H9 (cell line): ENCODE data around the gene PNKD. TPM values are rescaled to one million over a fixed set of nuclear protein-coding genes. Genes with fewer than 3 reads are reported as not detected.

Experiments used
- DNase-seq: peaks from one replicate; pipeline ENCODE4 v3.0.0-alpha.2; 2017
- H2AFZ ChIP-seq: one replicate; pipeline ENCODE4 v1.6.1; 2013; ENCODE audit warnings: mild to moderate bottlenecking, low read length, control low read depth, moderate library complexity
- H2AK5ac ChIP-seq: 2 replicates; pipeline ENCODE4 v1.6.1; 2013; ENCODE audit warnings: low read length, control low read depth, mixed read lengths; ENCODE audit not compliant: insufficient read length
- H2BK120ac ChIP-seq: one replicate; pipeline ENCODE4 v1.6.1; 2013; ENCODE audit warnings: low read depth, mild to moderate bottlenecking, low read length, control low read depth, inconsistent platforms; ENCODE audit not compliant: poor library complexity, severe bottlenecking
- H2BK12ac ChIP-seq: 2 replicates; pipeline ENCODE4 v1.6.1; 2013; ENCODE audit warnings: low read length, control low read depth, mixed read lengths, low read depth; ENCODE audit not compliant: insufficient read length
- H2BK15ac ChIP-seq: 2 replicates; pipeline ENCODE4 v1.6.1; 2013; ENCODE audit warnings: low read depth, low read length, control low read depth
- H2BK20ac ChIP-seq: one replicate; pipeline ENCODE4 v1.6.1; 2013; ENCODE audit warnings: low read depth, mild to moderate bottlenecking, low read length, control low read depth, inconsistent platforms; ENCODE audit not compliant: poor library complexity, severe bottlenecking
- H2BK5ac ChIP-seq: 2 replicates; pipeline ENCODE4 v1.6.1; 2013; ENCODE audit warnings: low read length, control low read depth, mixed read lengths; ENCODE audit not compliant: insufficient read length
- H3K14ac ChIP-seq: 2 replicates; pipeline ENCODE4 v1.6.1; 2013; ENCODE audit warnings: low read length, control low read depth; ENCODE audit not compliant: insufficient read depth
- H3K18ac ChIP-seq: 2 replicates; pipeline ENCODE4 v1.6.1; 2013; ENCODE audit warnings: low read depth, mild to moderate bottlenecking, mixed read lengths, low read length, control low read depth; ENCODE audit not compliant: insufficient read length
- H3K23ac ChIP-seq: 2 replicates; pipeline ENCODE4 v1.6.1; 2013; ENCODE audit warnings: low read length, control low read depth, mixed read lengths, low read depth; ENCODE audit not compliant: insufficient read length
- H3K23me2 ChIP-seq: 2 replicates; pipeline ENCODE4 v1.6.1; 2013; ENCODE audit warnings: low read depth, mild to moderate bottlenecking, mixed read lengths, low read length, control low read depth; ENCODE audit not compliant: insufficient read length, poor library complexity, severe bottlenecking
- H3K27ac ChIP-seq: 2 replicates; pipeline ENCODE4 v1.5.1; 2013; ENCODE audit warnings: low read length, control low read depth, mixed read lengths, low read depth; ENCODE audit not compliant: insufficient read length
- H3K27me3 ChIP-seq: 2 replicates; pipeline ENCODE4 v1.6.1; 2013; ENCODE audit warnings: low read length, control low read depth, inconsistent platforms; ENCODE audit not compliant: insufficient read depth
- H3K4ac ChIP-seq: 2 replicates; pipeline ENCODE4 v1.6.1; 2013; ENCODE audit warnings: low read depth, mild to moderate bottlenecking, control low read depth, inconsistent platforms, low read length, moderate library complexity
- H3K4me1 ChIP-seq: 2 replicates; pipeline ENCODE4 v1.6.1; 2013; ENCODE audit warnings: low read length, control low read depth, inconsistent platforms; ENCODE audit not compliant: insufficient read depth
- H3K4me2 ChIP-seq: 2 replicates; pipeline ENCODE4 v1.6.1; 2013; ENCODE audit warnings: low read length, control low read depth, mixed read lengths; ENCODE audit not compliant: insufficient read length, insufficient read depth
- H3K56ac ChIP-seq: 2 replicates; pipeline ENCODE4 v1.6.1; 2013; ENCODE audit warnings: low read depth, mild to moderate bottlenecking, mixed read lengths, low read length, control low read depth; ENCODE audit not compliant: insufficient read length
- H3K79me1 ChIP-seq: 2 replicates; pipeline ENCODE4 v1.6.1; 2013; ENCODE audit warnings: low read depth, mild to moderate bottlenecking, moderate library complexity, low read length, control low read depth, inconsistent platforms; ENCODE audit not compliant: insufficient read depth, poor library complexity, severe bottlenecking
- H3K79me2 ChIP-seq: 2 replicates; pipeline ENCODE4 v1.6.1; 2013; ENCODE audit warnings: low read length, control low read depth, inconsistent platforms; ENCODE audit not compliant: insufficient read depth
- H3K9ac ChIP-seq: 2 replicates; pipeline ENCODE4 v1.6.1; 2013; ENCODE audit warnings: low read length, control low read depth, mixed read lengths; ENCODE audit not compliant: insufficient read length; ENCODE audit errors: extremely low read depth
- H3K9me3 ChIP-seq: one replicate; pipeline ENCODE4 v1.6.1; 2013; ENCODE audit warnings: low read depth, low read length, inconsistent platforms; ENCODE audit not compliant: control insufficient read depth
- H3T11ph ChIP-seq: one replicate; pipeline ENCODE4 v1.6.1; 2013; ENCODE audit warnings: mild to moderate bottlenecking, low read length, control low read depth, inconsistent platforms
- H4K20me1 ChIP-seq: one replicate; pipeline ENCODE4 v1.6.1; 2013; ENCODE audit not compliant: control insufficient read depth, insufficient read length, insufficient read depth
- H4K5ac ChIP-seq: 2 replicates; pipeline ENCODE4 v1.6.1; 2013; ENCODE audit warnings: low read depth, mild to moderate bottlenecking, mixed read lengths, low read length, control low read depth; ENCODE audit not compliant: insufficient read length
- H4K8ac ChIP-seq: replicated peaks from 2 replicates; pipeline ENCODE4 v1.6.1; 2013; ENCODE audit warnings: low read length, control low read depth, mixed read lengths, low read depth; ENCODE audit not compliant: insufficient read length
- H4K91ac ChIP-seq: 2 replicates; pipeline ENCODE4 v1.6.1; 2013; ENCODE audit warnings: low read depth, mild to moderate bottlenecking, moderate library complexity, mixed read lengths, low read length, control low read depth; ENCODE audit not compliant: insufficient read length
- H3K27ac Mint-ChIP-seq, 3 experiments: 2 replicates in 2 of 3; 3 replicates in 1 of 3; pipeline ENCODE4 v1.8.0; 2020 to 2021; ENCODE audit warnings: mixed read lengths in 3 of 3, mild to moderate bottlenecking in 1 of 3, moderate library complexity in 1 of 3
- H3K27me3 Mint-ChIP-seq: 2 replicates; pipeline ENCODE4 v1.8.0; 2021; ENCODE audit warnings: low read depth, mild to moderate bottlenecking, moderate library complexity, mixed read lengths
- H3K36me3 Mint-ChIP-seq, 3 experiments: 2 replicates in 2 of 3; 3 replicates in 1 of 3; pipeline ENCODE4 v1.8.0; 2020 to 2021; ENCODE audit warnings: low read depth in 3 of 3, mixed read lengths in 3 of 3; ENCODE audit not compliant: insufficient read depth in 1 of 3
- H3K4me1 Mint-ChIP-seq, 2 experiments: 2 replicates each; pipeline ENCODE4 v1.8.0; 2020; ENCODE audit warnings: mixed read lengths in 2 of 2
- H3K4me3 Mint-ChIP-seq, 2 experiments: 2 replicates in 1 of 2; 3 replicates in 1 of 2; pipeline ENCODE4 v1.8.0; 2020 to 2021; ENCODE audit warnings: mild to moderate bottlenecking in 2 of 2, mixed read lengths in 2 of 2, moderate library complexity in 1 of 2
- H3K9me3 Mint-ChIP-seq, 2 experiments: 2 replicates in 1 of 2; 3 replicates in 1 of 2; pipeline ENCODE4 v1.8.0; 2020; ENCODE audit warnings: mild to moderate bottlenecking in 2 of 2, mixed read lengths in 2 of 2, moderate library complexity in 1 of 2
- WGBS: extraction: QIAGEN DNeasy Blood & Tissue Kit; methylation state at CpG from one replicate; pipeline ENCODE4 v1.1.7; 2013; ENCODE audit warnings: missing lambda C conversion rate, low lambda C conversion rate, mixed read lengths; ENCODE audit not compliant: insufficient read length; ENCODE audit errors: extremely low coverage; 5-methylcytosine and 5-hydroxymethylcytosine counted together
- total RNA-seq: library from RNA; stranded (reverse); gene quantifications from 2 replicates; pipeline ENCODE4 v1.2.1, GENCODE V29; 2021
- TF ChIP-seq, protein P1 (sequence below): fragments of 200-600 bp; sonication (generic); conservative IDR thresholded peaks from 3 replicates; pipeline ENCODE4 v1.8.0; 2021; ENCODE audit warnings: antibody characterized with exemption, mild to moderate bottlenecking

Gene PNKD
- total RNA-seq, 1 experiment from 2014 or later = 31.6 TPM

- H3K23ac ChIP-seq = no peak overlapping the region
- no peak overlapping the region for H3K27ac ChIP-seq
- H3K79me2 ChIP-seq = no peaks in the 10 kb centered on the region
- H2BK15ac ChIP-seq = no peak overlapping the region
- H3K4me3 Mint-ChIP-seq = no peak overlapping the region
- peaks cover 31 to 36% of the 10 kb centered on the region in 2 experiments for H3K4me1 Mint-ChIP-seq
- no peak overlapping the region for H4K5ac ChIP-seq
- no peaks in the 10 kb centered on the region for H3K9me3 Mint-ChIP-seq
- no peak overlapping the region for H4K8ac ChIP-seq
- H2BK5ac ChIP-seq = no peak overlapping the region
- WGBS = no CpG with 5 or more reads among the region's 7 CpGs
- H2BK120ac ChIP-seq = no peak overlapping the region
- H3T11ph ChIP-seq = no peak overlapping the region
- H3K4me2 ChIP-seq = no peak overlapping the region
- no peaks in the 10 kb centered on the region for H3K27me3 ChIP-seq
- H4K91ac ChIP-seq = no peak overlapping the region
- no peaks in the 10 kb centered on the region; the same call in 1 of the 2 replicates for H3K27me3 Mint-ChIP-seq
- no peak overlapping the region for H3K18ac ChIP-seq
- TF ChIP-seq, protein P1, sequence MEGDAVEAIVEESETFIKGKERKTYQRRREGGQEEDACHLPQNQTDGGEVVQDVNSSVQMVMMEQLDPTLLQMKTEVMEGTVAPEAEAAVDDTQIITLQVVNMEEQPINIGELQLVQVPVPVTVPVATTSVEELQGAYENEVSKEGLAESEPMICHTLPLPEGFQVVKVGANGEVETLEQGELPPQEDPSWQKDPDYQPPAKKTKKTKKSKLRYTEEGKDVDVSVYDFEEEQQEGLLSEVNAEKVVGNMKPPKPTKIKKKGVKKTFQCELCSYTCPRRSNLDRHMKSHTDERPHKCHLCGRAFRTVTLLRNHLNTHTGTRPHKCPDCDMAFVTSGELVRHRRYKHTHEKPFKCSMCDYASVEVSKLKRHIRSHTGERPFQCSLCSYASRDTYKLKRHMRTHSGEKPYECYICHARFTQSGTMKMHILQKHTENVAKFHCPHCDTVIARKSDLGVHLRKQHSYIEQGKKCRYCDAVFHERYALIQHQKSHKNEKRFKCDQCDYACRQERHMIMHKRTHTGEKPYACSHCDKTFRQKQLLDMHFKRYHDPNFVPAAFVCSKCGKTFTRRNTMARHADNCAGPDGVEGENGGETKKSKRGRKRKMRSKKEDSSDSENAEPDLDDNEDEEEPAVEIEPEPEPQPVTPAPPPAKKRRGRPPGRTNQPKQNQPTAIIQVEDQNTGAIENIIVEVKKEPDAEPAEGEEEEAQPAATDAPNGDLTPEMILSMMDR = peak; percentile 31; the same call in 2 of the 3 replicates
- H3K9ac ChIP-seq = no peak overlapping the region
- H3K14ac ChIP-seq = no peak overlapping the region
- no peak overlapping the region for H2AK5ac ChIP-seq
- peaks cover 3% of the 10 kb centered on the region for H3K23me2 ChIP-seq
- peak overlapping the region in 1 of 3 experiments; percentile 56; a peak in 1 of 7 replicates for H3K27ac Mint-ChIP-seq
- H2AFZ ChIP-seq = no peak overlapping the region
- DNase-seq = no peak
- no peak overlapping the region for H2BK20ac ChIP-seq
- no peak overlapping the region for H2BK12ac ChIP-seq
- H3K79me1 ChIP-seq = no peaks in the 10 kb centered on the region
- no peaks in the 10 kb centered on the region for H3K36me3 Mint-ChIP-seq
- no peaks in the 10 kb centered on the region for H4K20me1 ChIP-seq
- H3K4ac ChIP-seq = no peak overlapping the region
- H3K9me3 ChIP-seq = no peaks in the 10 kb centered on the region
- no peak overlapping the region for H3K56ac ChIP-seq
- H3K4me1 ChIP-seq = 0 out of 2 replicates have a peak, but pooled peaks cover 2% of the 10 kb centered on the region
Observed at GRCh38 chr2:218296847-218297246, 26.5 kb downstream of the PNKD start.
